GM18951 (cell line): Measurements from ENCODE around the gene ABRACL.

ENCODE experiments used
- POLR2A ChIP-seq: IDR thresholded peaks from 4 replicates; pipeline ENCODE4 v1.6.1; 2011; ENCODE audit warnings: mild to moderate bottlenecking; ENCODE audit not compliant: insufficient read length, insufficient read depth; ENCODE audit errors: extremely low read depth
- in situ Hi-C: fragments of 300-500 bp; cut with MboI; formaldehyde crosslinking; loops from one replicate; pipeline ENCODE4 v1.12.0; 2022; ENCODE audit warnings: low sequenced_read_pairs, mixed read lengths, inconsistent platforms; ENCODE audit not compliant: unreplicated experiment

Gene ABRACL

GRCh38 chr6:139081471-139081870, 52.9 kb downstream of the ABRACL start:
- no peak for TF ChIP-seq POLR2A
- in situ Hi-C loops, result no loop called here

GRCh38 chr6:139082370-139082769, 53.8 kb downstream of the ABRACL start:
- in situ Hi-C loops, result no loop called here

DNA sequence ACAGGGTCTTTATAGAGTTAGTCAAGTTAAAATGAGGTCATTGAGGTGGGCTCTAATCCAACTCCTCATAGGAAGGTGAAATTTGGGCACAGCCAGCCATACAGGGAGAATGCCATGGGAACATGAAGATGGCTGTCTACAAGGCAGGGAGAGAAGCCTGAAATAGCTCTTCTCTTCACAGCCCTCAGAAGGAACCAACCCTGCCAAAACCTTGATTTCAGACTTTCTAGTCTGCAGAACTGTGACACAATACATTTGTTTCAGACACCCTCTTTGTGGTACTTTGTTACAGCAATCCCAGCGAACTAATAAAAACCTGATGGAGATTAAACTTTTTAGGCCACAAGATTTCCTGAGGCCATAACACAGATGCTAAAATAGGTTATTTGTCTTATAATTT, 63.3 kb downstream of the ABRACL start:
- in situ Hi-C loops, result no loop called here
- TF ChIP-seq POLR2A, result no peak

More at GRCh38 chr6:139082370-139082769, 53.8 kb downstream of the ABRACL start:
- TF ChIP-seq POLR2A, result no peak
